ENCODE results near the gene IL2RA.

- TF ChIP-seq POLR2A (IDR thresholded peaks at IDR 0.05) (no peak), CTCF (IDR thresholded peaks at IDR 0.05) (no peak), EP300 (IDR thresholded peaks at IDR 0.05; ENCODE audit: low read depth) (no peak)
Observed at GRCh38 chr10:5988336-5988920, 73.7 kb downstream of the IL2RA start.
